Astrocyte (in vitro differentiated cells and primary cell): ENCODE results near the gene FRMD5.

ENCODE experiments used
- CTCF ChIP-seq: IDR thresholded peaks from 2 replicates; pipeline ENCODE4 v1.5.1; 2011; ENCODE audit warnings: low read depth, mild to moderate bottlenecking, inconsistent platforms, low read length, moderate library complexity; ENCODE audit not compliant: insufficient read depth
- EZH2 ChIP-seq: IDR thresholded peaks from 2 replicates; pipeline ENCODE4 v1.6.1; 2012; ENCODE audit warnings: mild to moderate bottlenecking, low read length, inconsistent platforms; ENCODE audit not compliant: insufficient read depth

- TF ChIP-seq EZH2 (no peak), CTCF (no peak)
Observed at GRCh38 chr15:44194323-44195150, 534 bp downstream of the FRMD5 start.
